IMR-90 (cell line): ENCODE results near the gene ASTN2. TPM values are rescaled to one million over a fixed set of nuclear protein-coding genes. Genes with fewer than 3 reads are reported as not detected.

Source experiments
- ATAC-seq: fragments of 200-7000 bp; cut with Tn5 transposase; 2 replicates; pipeline ENCODE4 v1.9.1; 2020; ENCODE audit warnings: low read depth, mild to moderate bottlenecking, moderate library complexity
- BruUV-seq: library from RNA; stranded (reverse); fragments of 400-500 nt; replicated peaks from 2 replicates; lab custom pipeline; 2021; lab: Mats Ljungman, UMichigan
- CTCF ChIA-PET: fragments of 300-600 bp; formaldehyde crosslinking; extraction: SDS; loops from one replicate; lab custom pipeline; 2021; ENCODE audit warnings: antibody characterized with exemption; lab: Yijun Ruan, JAX
- POLR2A ChIA-PET: fragments of 300-600 bp; sonication (Branson Sonifier 250); formaldehyde crosslinking; loops from one replicate; lab custom pipeline; 2022; ENCODE audit warnings: antibody characterized with exemption; ENCODE audit not compliant: unreplicated experiment; lab: Charles Lee
- DNase-seq: peaks from one replicate; pipeline ENCODE4 v3.0.0; 2013
- H2AFZ ChIP-seq: replicated peaks from 2 replicates; pipeline ENCODE3; 2013; ENCODE audit warnings: low read length, mild to moderate bottlenecking; ENCODE audit not compliant: poor library complexity
- H2AK5ac ChIP-seq: 2 replicates; pipeline ENCODE4 v1.6.1; 2013; ENCODE audit warnings: low read depth, low read length, inconsistent platforms
- H2AK9ac ChIP-seq: replicated peaks from 2 replicates; pipeline ENCODE3; 2013; ENCODE audit warnings: mild to moderate bottlenecking, low read depth, low read length, moderate library complexity; ENCODE audit not compliant: poor library complexity
- H2BK120ac ChIP-seq: 2 replicates; pipeline ENCODE4 v1.6.1; 2013; ENCODE audit warnings: low read depth, low read length, inconsistent platforms
- H2BK15ac ChIP-seq: 3 replicates; pipeline ENCODE4 v1.6.1; 2013; ENCODE audit warnings: low read depth, low read length, inconsistent platforms
- H2BK20ac ChIP-seq: 2 replicates; pipeline ENCODE4 v1.6.1; 2013; ENCODE audit warnings: low read depth, mild to moderate bottlenecking, inconsistent platforms, low read length, moderate library complexity
- H2BK5ac ChIP-seq: 2 replicates; pipeline ENCODE4 v1.6.1; 2013; ENCODE audit warnings: mild to moderate bottlenecking, low read depth, low read length, inconsistent platforms; ENCODE audit not compliant: poor library complexity, severe bottlenecking
- H3K14ac ChIP-seq: replicated peaks from 2 replicates; pipeline ENCODE4 v1.6.1; 2013; ENCODE audit warnings: low read depth, low read length, inconsistent platforms
- H3K18ac ChIP-seq: 2 replicates; pipeline ENCODE4 v1.6.1; 2013; ENCODE audit warnings: low read depth, low read length, control low read depth
- H3K23ac ChIP-seq: 2 replicates; pipeline ENCODE4 v1.6.1; 2013; ENCODE audit warnings: low read depth, low read length, inconsistent platforms
- H3K27ac ChIP-seq: 2 replicates; pipeline ENCODE4 v1.5.1; 2013; ENCODE audit warnings: mild to moderate bottlenecking, control low read depth, low read length; ENCODE audit not compliant: insufficient read depth
- H3K27me3 ChIP-seq: 2 replicates; pipeline ENCODE4 v1.6.1; 2013; ENCODE audit warnings: low read length; ENCODE audit not compliant: control insufficient read depth, insufficient read depth
- H3K36me3 ChIP-seq: 2 replicates; pipeline ENCODE4 v1.6.1; 2013; ENCODE audit warnings: low read length, mixed read lengths; ENCODE audit not compliant: control insufficient read depth, insufficient read depth
- H3K4ac ChIP-seq: 2 replicates; pipeline ENCODE4 v1.6.1; 2013; ENCODE audit warnings: low read depth, low read length, inconsistent platforms
- H3K4me1 ChIP-seq: 2 replicates; pipeline ENCODE4 v1.6.1; 2013; ENCODE audit warnings: low read length, mixed read lengths; ENCODE audit not compliant: control insufficient read depth, insufficient read depth
- H3K4me2 ChIP-seq: 2 replicates; pipeline ENCODE4 v1.6.1; 2013; ENCODE audit warnings: low read depth, mild to moderate bottlenecking, control low read depth, low read length, moderate library complexity
- H3K4me3 ChIP-seq: 2 replicates; pipeline ENCODE4 v1.5.1; 2013; ENCODE audit warnings: low read depth, mild to moderate bottlenecking, control low read depth, low read length, moderate library complexity; ENCODE audit not compliant: insufficient read depth
- H3K56ac ChIP-seq: 2 replicates; pipeline ENCODE4 v1.6.1; 2013; ENCODE audit warnings: low read length, inconsistent platforms; ENCODE audit not compliant: insufficient read depth; ENCODE audit errors: extremely low read depth
- H3K79me1 ChIP-seq, 2 experiments: 2 replicates each; pipeline ENCODE4 v1.6.1; 2013; ENCODE audit warnings: low read length in 2 of 2, inconsistent platforms in 1 of 2, low read depth in 1 of 2
- H3K9ac ChIP-seq: 2 replicates; pipeline ENCODE4 v1.6.1; 2013; ENCODE audit warnings: low read depth, low read length, control low read depth
- H3K9me1 ChIP-seq: 2 replicates; pipeline ENCODE4 v1.6.1; 2013; ENCODE audit warnings: low read length, inconsistent platforms; ENCODE audit not compliant: insufficient read depth
- H3K9me3 ChIP-seq: 2 replicates; pipeline ENCODE4 v1.6.1; 2013; ENCODE audit warnings: low read length; ENCODE audit not compliant: control insufficient read depth, insufficient read depth
- H4K20me1 ChIP-seq: 2 replicates; pipeline ENCODE4 v1.6.1; 2013; ENCODE audit warnings: low read length, inconsistent platforms; ENCODE audit not compliant: insufficient read depth
- H4K5ac ChIP-seq: 2 replicates; pipeline ENCODE4 v1.6.1; 2013; ENCODE audit warnings: mild to moderate bottlenecking, low read depth, low read length, control low read depth
- H4K8ac ChIP-seq, 2 experiments: 2 replicates each; pipeline ENCODE4 v1.6.1; 2013; ENCODE audit warnings: low read depth in 2 of 2, low read length in 2 of 2, control low read depth in 1 of 2, inconsistent platforms in 1 of 2
- H4K91ac ChIP-seq: 2 replicates; pipeline ENCODE4 v1.6.1; 2013; ENCODE audit warnings: low read depth, low read length, inconsistent platforms; ENCODE audit not compliant: insufficient read depth
- CHD1 ChIP-seq: IDR thresholded peaks from 2 replicates; pipeline ENCODE4 v1.6.1; 2012; ENCODE audit warnings: low read depth, low read length, improper control_type of control experiment
- MXI1 ChIP-seq: IDR thresholded peaks from 2 replicates; pipeline ENCODE4 v1.6.1; 2012; ENCODE audit warnings: low read depth, mild to moderate bottlenecking, low read length, moderate library complexity, borderline replicate concordance
- NFE2L2 ChIP-seq: fragments of 150-350 bp; IDR thresholded peaks from 2 replicates; pipeline ENCODE4 v1.6.1; 2016; ENCODE audit warnings: low read depth, mild to moderate bottlenecking, low read length
- USF2 ChIP-seq: fragments of 150-350 bp; IDR thresholded peaks from 2 replicates; pipeline ENCODE4 v1.6.1; 2017; ENCODE audit warnings: mild to moderate bottlenecking, antibody characterized with exemption, low read length, low read depth
- WGBS, 2 experiments: methylation state at CpG; one replicate each; pipeline versions ENCODE4 v1.1.5 to v1.1.7; 2013; ENCODE audit warnings: missing lambda C conversion rate in 2 of 2; ENCODE audit not compliant: insufficient read length in 1 of 2; ENCODE audit errors: extremely low coverage in 2 of 2; 5-methylcytosine and 5-hydroxymethylcytosine counted together
- dilution Hi-C: fragments of 300-500 bp; cut with HindIII; formaldehyde crosslinking; loops from one replicate; pipeline ENCODE4 v1.14.3; 2018; ENCODE audit warnings: low sequenced_read_pairs; ENCODE audit not compliant: unreplicated experiment
- in situ Hi-C: fragments of 300-500 bp; cut with MboI; formaldehyde crosslinking; loops from 3 replicates; pipeline ENCODE4 v1.14.3; 2019; ENCODE audit warnings: low sequenced_read_pairs, inconsistent platforms, mixed read lengths
- intact Hi-C: fragments of 100-400 bp; cut with micrococcal nuclease; formaldehyde crosslinking; loops from 2 replicates; pipeline ENCODE4 v1.10.0; 2022
- polyA plus RNA-seq, 3 experiments: library from polyadenylated mRNA; depleted of rRNA; stranded (reverse); fragments of >200 nt; gene quantifications; 2 replicates each; pipeline ENCODE4 v1.2.3, GENCODE V29; 2012; ENCODE audit warnings: low replicate concordance in 1 of 3
- total RNA-seq: library from RNA; depleted of rRNA; stranded (reverse); fragments of >200 nt; gene quantifications from 2 replicates; pipeline ENCODE4 v1.2.3, GENCODE V29; 2012

The ASTN2 gene
- total and polyA plus RNA-seq, 2 of the 4 experiments (the other 2 are of a cell fraction), result 3.8 to 6.8 TPM

DNA sequence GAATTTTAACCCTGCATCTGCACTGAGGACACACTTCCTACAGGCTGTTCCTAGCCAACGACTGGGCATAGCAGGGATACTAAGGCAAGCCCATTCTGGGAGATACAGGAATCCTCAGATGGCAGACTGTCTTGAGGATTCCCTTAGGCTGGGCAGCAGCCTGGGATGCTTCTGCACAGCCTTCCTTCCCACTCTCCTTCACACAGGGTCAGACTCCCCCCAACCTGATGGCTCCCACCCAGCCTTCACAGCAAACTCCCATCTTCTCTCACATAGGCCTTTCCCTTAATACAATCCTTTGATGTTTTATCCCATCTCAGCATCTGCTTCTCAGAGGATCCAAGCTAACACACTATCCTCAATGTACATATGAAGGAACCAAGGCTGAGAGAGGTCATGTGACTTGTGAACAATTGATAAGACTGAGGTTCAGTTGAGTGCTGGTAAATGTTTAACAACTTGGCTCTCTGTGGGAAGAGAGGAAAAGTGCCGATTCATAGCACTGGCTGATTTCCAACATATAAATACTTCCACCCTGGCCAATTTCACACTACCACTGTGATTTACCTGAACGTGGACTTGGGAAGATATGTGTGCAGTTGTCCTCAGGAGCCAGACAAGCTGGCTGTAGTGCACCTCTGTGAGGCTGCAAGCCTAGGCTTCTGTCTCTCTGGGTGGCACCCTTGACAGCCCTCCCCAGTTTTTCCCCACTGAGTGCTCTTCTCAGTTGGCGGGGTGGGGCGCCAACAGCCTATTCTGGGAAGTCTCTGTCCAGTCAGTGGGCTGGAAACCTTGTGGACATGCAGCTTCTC is 848.0 kb downstream of the ASTN2 start:
- peak overlapping the region; percentile 42 for H2BK120ac ChIP-seq
- no peaks in the 10 kb centered on the region for H3K27me3 ChIP-seq
- in situ Hi-C loops (no loop called here), intact Hi-C loops (no loop called here), dilution Hi-C loops (no loop called here)
- peak overlapping the region; percentile 54; the same call in 1 of the 3 replicates for H2BK15ac ChIP-seq
- H3K36me3 ChIP-seq, result no peaks in the 10 kb centered on the region
- no peak for TF ChIP-seq CHD1
- no peak for TF ChIP-seq MXI1
- TF ChIP-seq NFE2L2, result peak; percentile 83
- peak; percentile 50 for TF ChIP-seq USF2
- ATAC-seq, result peak; percentile 45
- no peak overlapping the region for H3K4me2 ChIP-seq
- no peak overlapping the region for H3K56ac ChIP-seq
- no peaks in the 10 kb centered on the region for H4K20me1 ChIP-seq
- no peak overlapping the region for H3K4me3 ChIP-seq
- no peak overlapping the region for H2AFZ ChIP-seq
- no peak overlapping the region for H2BK5ac ChIP-seq
- peaks cover 8% of the 10 kb centered on the region; the same call in 1 of the 2 replicates for H3K4me1 ChIP-seq
- BruUV-seq, result no TSS peak
- no peaks in the 10 kb centered on the region; the same call in 1 of the 2 replicates for H3K9me1 ChIP-seq
- peak overlapping the region; percentile 71 for H3K18ac ChIP-seq
- peak overlapping the region; percentile 71 for H4K91ac ChIP-seq
- peak; percentile 63 for DNase-seq
- H3K14ac ChIP-seq, result peak overlapping the region; percentile 48
- no peaks in the 10 kb centered on the region for H3K79me1 ChIP-seq
- peak overlapping the region in 1 of 2 experiments; percentile 22; a peak in 1 of 4 replicates for H4K8ac ChIP-seq
- H2AK9ac ChIP-seq, result no peak overlapping the region
- peak overlapping the region; percentile 72; the same call in 1 of the 2 replicates for H3K23ac ChIP-seq
- H3K9ac ChIP-seq, result no peak overlapping the region
- peak overlapping the region; percentile 45 for H4K5ac ChIP-seq
- 90% methylated on average over 2 of the region's 5 CpGs; no CpG with 5 or more reads in 1 of the 2 experiments for WGBS, 2 experiments
- H2BK20ac ChIP-seq, result peak overlapping the region; percentile 76
- H2AK5ac ChIP-seq, result peak overlapping the region; percentile 44
- CTCF ChIA-PET, result no interaction called here
- POLR2A ChIA-PET, result no interaction called here
- H3K9me3 ChIP-seq, result no peaks in the 10 kb centered on the region
- H3K4ac ChIP-seq, result peak overlapping the region; percentile 57
- no peak overlapping the region for H3K27ac ChIP-seq
